ENCODE data around the gene GIPR. TPM values are rescaled to one million over a fixed set of nuclear protein-coding genes. Genes with fewer than 3 reads are reported as not detected.

Gene GIPR
- total RNA-seq, 1 experiment from 2014 or later, result 6.9 TPM

GRCh38 chr19:45653634-45654033, 14.4 kb upstream of the GIPR start:
- no peaks in the 10 kb centered on the region for H3K36me3 Mint-ChIP-seq (ENCODE audit: insufficient read depth, unreplicated experiment)
- no peaks in the 10 kb centered on the region for H3K4me1 Mint-ChIP-seq (ENCODE audit: low read depth, unreplicated experiment)
- no peak for TF ChIP-seq CTCF (IDR thresholded peaks at IDR 0.05; ENCODE audit: unreplicated experiment)
- no peaks in the 10 kb centered on the region for H3K9me3 Mint-ChIP-seq (ENCODE audit: low read depth, unreplicated experiment)
- intact Hi-C loops (cut with micrococcal nuclease; ENCODE audit: unreplicated experiment), result no loop called here
- no peak overlapping the region for H3K4me3 Mint-ChIP-seq (ENCODE audit: low read depth, unreplicated experiment)
- CTCF ChIA-PET, result interaction anchor here (0.8 kb wide), 1 partner anchor 14 kb away, joined by 3 read pairs; the partner anchor contains the start of gene GIPR
- no peak for DNase-seq
- H3K27ac Mint-ChIP-seq (ENCODE audit: unreplicated experiment), result no peak overlapping the region
- no TSS peak for BruUV-seq (replicated peaks)
- H3K27me3 Mint-ChIP-seq (ENCODE audit: unreplicated experiment), result peaks cover 6% of the 10 kb centered on the region

- BruUV-seq (replicated peaks), result no TSS peak
- H3K4me1 Mint-ChIP-seq (ENCODE audit: low read depth, unreplicated experiment), result no peaks in the 10 kb centered on the region
- H3K9me3 Mint-ChIP-seq (ENCODE audit: low read depth, unreplicated experiment), result no peaks in the 10 kb centered on the region
- intact Hi-C loops (cut with micrococcal nuclease; ENCODE audit: unreplicated experiment), result no loop called here
- H3K27ac Mint-ChIP-seq (ENCODE audit: unreplicated experiment), result no peak overlapping the region
- no peak for DNase-seq
- CTCF ChIA-PET, result no interaction called here
- H3K27me3 Mint-ChIP-seq (ENCODE audit: unreplicated experiment), result peaks cover 21% of the 10 kb centered on the region
- H3K36me3 Mint-ChIP-seq (ENCODE audit: insufficient read depth, unreplicated experiment), result no peaks in the 10 kb centered on the region
- TF ChIP-seq CTCF (IDR thresholded peaks at IDR 0.05; ENCODE audit: unreplicated experiment), result no peak
- no peak overlapping the region for H3K4me3 Mint-ChIP-seq (ENCODE audit: low read depth, unreplicated experiment)
Measured at GRCh38 chr19:45655073-45655472, 12.9 kb upstream of the GIPR start.

GRCh38 chr19:45657520-45658167, 10.4 kb upstream of the GIPR start:
- no TSS peak for BruUV-seq (replicated peaks)
- Mint-ChIP-seq H3K27me3 (ENCODE audit: unreplicated experiment) (peaks cover 42% of the 10 kb centered on the region), H3K9me3 (ENCODE audit: low read depth, unreplicated experiment) (no peaks in the 10 kb centered on the region), H3K4me1 (ENCODE audit: low read depth, unreplicated experiment) (peaks cover 8% of the 10 kb centered on the region), H3K36me3 (ENCODE audit: insufficient read depth, unreplicated experiment) (no peaks in the 10 kb centered on the region), H3K4me3 (ENCODE audit: low read depth, unreplicated experiment) (no peak overlapping the region), H3K27ac (ENCODE audit: unreplicated experiment) (no peak overlapping the region)
- CTCF ChIA-PET, result interaction anchor here (0.6 to 0.7 kb wide), 2 partner anchors 19 to 1461 kb away, joined by 6 to 10 read pairs; no protein-coding TSS in a partner anchor
- no peak for TF ChIP-seq CTCF (IDR thresholded peaks at IDR 0.05; ENCODE audit: unreplicated experiment)
- intact Hi-C loops (cut with micrococcal nuclease; ENCODE audit: unreplicated experiment), result no loop called here
- no peak for DNase-seq

GRCh38 chr19:45659096-45659729, 8.8 kb upstream of the GIPR start:
- peaks cover 49% of the 10 kb centered on the region for H3K27me3 Mint-ChIP-seq (ENCODE audit: unreplicated experiment)
- CTCF ChIA-PET, result interaction anchor here (1.1 kb wide), 1 partner anchor 18 kb away, joined by 3 read pairs; no protein-coding TSS in a partner anchor
- BruUV-seq (replicated peaks), result no TSS peak
- DNase-seq, result no peak
- no peaks in the 10 kb centered on the region for H3K9me3 Mint-ChIP-seq (ENCODE audit: low read depth, unreplicated experiment)
- intact Hi-C loops (cut with micrococcal nuclease; ENCODE audit: unreplicated experiment), result no loop called here
- H3K4me1 Mint-ChIP-seq (ENCODE audit: low read depth, unreplicated experiment), result peaks cover 9% of the 10 kb centered on the region
- no peak overlapping the region for H3K4me3 Mint-ChIP-seq (ENCODE audit: low read depth, unreplicated experiment)
- H3K36me3 Mint-ChIP-seq (ENCODE audit: insufficient read depth, unreplicated experiment), result no peaks in the 10 kb centered on the region
- TF ChIP-seq CTCF (IDR thresholded peaks at IDR 0.05; ENCODE audit: unreplicated experiment), result no peak
- H3K27ac Mint-ChIP-seq (ENCODE audit: unreplicated experiment), result no peak overlapping the region
